ENCODE results near the gene CTRB2.

Gene CTRB2

GRCh38 chr16:75203667-75204409 is 3.1 kb downstream of the CTRB2 start:
- no peak for DNase-seq

GRCh38 chr16:75203096-75203495 is 3.9 kb downstream of the CTRB2 start:
- no peak for DNase-seq

- no peak for DNase-seq
Measured at GRCh38 chr16:75202069-75202590, 4.8 kb downstream of the CTRB2 start.

DNA sequence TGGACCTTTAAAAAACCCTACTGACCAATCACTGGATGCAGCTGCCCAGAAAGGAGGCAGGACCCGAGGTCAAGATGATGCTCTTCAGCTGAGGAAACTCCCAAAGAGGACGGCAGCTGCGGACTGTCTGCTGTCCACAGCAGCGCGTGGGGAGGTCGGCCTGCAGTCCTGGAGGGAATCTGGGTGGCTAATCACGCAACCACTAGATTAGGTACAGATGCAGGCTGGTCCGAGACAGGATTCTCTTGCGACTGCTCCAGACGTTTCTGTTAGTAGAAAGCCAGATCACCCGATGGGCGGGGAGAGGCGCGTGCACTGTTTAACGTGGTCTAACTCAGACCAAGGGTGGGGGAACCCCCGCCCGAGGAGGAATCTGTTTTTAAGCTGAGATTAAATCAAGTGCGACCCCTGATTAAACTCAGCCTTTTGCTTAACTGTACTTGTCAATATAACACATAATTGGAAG is 8.8 kb downstream of the CTRB2 start:
- DNase-seq = no peak

GRCh38 chr16:75197522-75198134 is 9.3 kb downstream of the CTRB2 start:
- DNase-seq = no peak

- DNase-seq = no peak
Measured at GRCh38 chr16:75196836-75197235, 10.1 kb downstream of the CTRB2 start.

- no peak for DNase-seq
Measured at GRCh38 chr16:75195811-75196790, 10.9 kb downstream of the CTRB2 start.

- no peak for DNase-seq
Measured at GRCh38 chr16:75193730-75194444, 13.1 kb downstream of the CTRB2 start.

DNA sequence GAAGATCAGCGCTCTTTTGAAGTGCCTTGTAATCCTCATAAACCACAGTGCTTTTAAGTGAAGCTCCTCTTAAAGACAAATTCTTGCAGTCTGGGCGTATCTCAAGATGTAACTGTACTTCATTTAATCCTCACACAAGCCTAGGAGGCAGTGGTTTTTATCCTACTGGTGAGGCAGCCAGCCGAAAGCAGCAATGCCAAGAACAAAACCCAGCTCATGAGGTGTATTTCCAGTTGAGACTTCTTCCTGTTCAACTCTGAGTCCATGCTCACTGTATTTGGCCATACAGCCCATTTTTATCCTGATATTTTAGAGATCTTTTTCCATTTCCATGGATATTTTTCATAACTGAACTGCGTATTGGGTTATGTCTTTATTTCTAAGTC is 13.7 kb downstream of the CTRB2 start:
- no peak for DNase-seq

GRCh38 chr16:75192606-75193264 is 14.2 kb downstream of the CTRB2 start:
- no peak for DNase-seq

DNA sequence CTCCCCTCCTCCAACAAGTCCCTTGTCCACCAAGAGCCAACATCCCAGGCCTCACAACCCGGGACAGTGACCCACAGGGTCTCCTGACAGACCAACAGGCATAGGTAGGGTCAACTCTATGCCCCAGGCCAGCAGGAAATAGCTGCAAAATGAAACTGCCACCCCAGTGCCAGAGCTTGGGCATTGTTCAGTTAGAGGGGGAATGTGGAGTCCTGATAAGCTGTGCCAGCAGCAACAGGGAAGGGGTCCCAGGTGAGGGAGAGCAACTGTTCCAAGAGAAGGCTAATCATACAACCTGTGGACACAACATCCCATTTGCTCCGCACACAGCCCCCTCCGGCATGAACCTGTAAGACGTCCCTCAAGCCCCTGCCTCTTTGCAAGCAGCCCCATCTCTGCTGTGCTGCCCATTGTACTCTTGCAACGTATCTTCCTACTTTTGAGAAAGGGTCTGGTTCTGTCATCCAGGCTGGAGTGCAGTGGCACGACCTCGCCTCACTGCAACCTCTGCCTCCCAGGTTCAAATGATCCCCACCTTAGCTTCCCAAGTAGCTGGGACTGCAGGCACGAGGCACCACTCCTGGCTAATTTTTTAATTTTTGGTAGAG is 17.2 kb downstream of the CTRB2 start:
- no peak for DNase-seq

DNA sequence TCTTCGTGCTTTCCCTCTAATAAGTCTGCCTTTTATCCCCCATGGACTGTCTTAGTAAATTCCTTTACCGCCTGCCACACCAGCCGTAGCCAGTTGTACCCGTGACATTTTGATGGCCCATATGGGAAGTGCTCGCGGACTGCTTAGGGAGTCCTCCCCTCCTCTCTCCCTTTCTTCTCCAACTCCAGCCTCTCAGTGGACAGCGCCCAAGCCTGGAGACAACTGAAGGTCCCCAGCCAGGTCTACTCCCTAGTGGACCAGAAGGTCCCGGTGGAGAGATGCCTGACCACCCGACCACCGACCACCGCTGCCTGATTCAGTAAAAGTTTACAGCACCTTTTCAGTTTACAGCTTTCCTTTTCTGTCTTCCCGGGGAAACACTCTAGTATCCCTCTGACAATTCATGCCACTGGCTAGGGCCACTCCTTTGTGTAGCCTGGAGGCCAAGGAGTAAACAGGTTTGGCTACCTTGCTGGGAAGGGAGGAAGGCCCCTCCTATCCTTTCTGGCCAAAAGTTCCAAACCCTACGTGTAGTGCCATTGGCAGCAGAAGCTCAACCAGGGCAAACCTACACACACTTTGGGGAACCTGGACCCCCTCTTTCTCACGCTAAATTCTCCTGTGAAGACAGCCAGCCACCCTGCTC is 18.0 kb downstream of the CTRB2 start:
- DNase-seq = no peak

GRCh38 chr16:75181630-75182029 is 25.3 kb downstream of the CTRB2 start:
- no peak for DNase-seq

- no peak for DNase-seq
Measured at GRCh38 chr16:75179208-75179607, 27.8 kb downstream of the CTRB2 start.

DNA sequence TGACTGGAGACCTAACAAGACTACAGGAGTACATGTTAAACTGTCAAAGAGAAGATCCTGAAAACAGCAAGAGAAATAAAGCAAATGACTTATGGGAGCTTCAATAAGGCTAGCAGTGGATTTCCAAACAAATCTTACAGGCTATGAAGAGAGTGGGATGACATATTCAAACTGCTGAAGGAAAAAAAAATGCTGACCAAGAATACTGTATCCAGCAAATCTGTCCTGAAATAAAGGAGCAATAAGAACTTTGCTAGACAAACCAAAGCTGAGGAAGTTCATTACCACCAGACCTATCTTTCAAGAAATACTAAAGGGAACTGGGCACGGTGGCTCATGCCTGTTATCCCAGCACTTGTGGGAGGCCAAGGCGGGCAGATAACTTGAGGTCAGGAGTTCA is 30.0 kb downstream of the CTRB2 start:
- DNase-seq = no peak

DNA sequence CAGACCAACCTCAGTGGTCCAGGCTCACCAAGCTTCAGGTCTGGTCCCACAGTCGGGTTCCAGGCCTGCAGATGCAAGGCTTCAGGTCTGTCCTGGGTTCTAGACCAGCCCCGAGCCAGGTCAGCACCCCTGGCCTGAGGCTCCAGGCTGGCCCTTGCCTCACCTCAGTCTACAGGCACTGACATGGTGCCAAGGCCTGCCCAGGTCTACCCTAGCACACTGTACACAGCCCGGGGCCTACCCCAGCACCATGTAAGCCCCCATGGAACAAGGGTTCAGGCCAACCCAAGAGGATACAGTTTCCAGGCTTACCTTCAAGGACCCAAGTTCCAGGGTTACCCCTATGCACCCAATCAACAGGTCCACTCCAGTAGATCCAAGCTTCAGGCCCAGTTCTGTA is 31.9 kb downstream of the CTRB2 start:
- no peak for DNase-seq

- no peak for DNase-seq
Measured at GRCh38 chr16:75172578-75172977, 34.4 kb downstream of the CTRB2 start.

GRCh38 chr16:75169899-75170405 is 37.0 kb downstream of the CTRB2 start:
- DNase-seq = no peak

DNA sequence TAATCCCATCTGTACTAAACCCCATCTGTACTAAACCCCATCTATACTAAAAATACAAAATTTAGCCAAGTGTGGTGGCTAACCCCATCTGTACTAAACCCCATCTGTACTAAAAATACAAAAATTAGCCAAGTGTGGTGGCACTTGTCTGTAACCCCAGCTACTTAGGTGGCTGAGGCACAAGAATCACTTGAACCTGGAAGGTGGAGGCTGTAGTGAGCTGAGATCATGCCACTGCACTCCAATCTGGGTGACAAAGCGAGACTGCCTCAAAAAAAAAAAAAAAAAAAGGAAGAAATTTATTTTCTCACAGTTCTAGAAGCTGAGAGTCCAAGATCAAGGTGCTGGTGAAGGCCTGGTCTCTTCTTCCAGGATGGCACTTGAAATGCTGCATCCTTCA is 46.6 kb downstream of the CTRB2 start:
- no peak for DNase-seq
